GM21447 (cell line): Measurements from ENCODE around the gene PTPN23.

Source experiments
- ATAC-seq: cut with Tn5 transposase; IDR thresholded peaks from one replicate; pipeline ENCODE4 v1.9.1; 2021; ENCODE audit not compliant: unreplicated experiment

The PTPN23 gene

DNA sequence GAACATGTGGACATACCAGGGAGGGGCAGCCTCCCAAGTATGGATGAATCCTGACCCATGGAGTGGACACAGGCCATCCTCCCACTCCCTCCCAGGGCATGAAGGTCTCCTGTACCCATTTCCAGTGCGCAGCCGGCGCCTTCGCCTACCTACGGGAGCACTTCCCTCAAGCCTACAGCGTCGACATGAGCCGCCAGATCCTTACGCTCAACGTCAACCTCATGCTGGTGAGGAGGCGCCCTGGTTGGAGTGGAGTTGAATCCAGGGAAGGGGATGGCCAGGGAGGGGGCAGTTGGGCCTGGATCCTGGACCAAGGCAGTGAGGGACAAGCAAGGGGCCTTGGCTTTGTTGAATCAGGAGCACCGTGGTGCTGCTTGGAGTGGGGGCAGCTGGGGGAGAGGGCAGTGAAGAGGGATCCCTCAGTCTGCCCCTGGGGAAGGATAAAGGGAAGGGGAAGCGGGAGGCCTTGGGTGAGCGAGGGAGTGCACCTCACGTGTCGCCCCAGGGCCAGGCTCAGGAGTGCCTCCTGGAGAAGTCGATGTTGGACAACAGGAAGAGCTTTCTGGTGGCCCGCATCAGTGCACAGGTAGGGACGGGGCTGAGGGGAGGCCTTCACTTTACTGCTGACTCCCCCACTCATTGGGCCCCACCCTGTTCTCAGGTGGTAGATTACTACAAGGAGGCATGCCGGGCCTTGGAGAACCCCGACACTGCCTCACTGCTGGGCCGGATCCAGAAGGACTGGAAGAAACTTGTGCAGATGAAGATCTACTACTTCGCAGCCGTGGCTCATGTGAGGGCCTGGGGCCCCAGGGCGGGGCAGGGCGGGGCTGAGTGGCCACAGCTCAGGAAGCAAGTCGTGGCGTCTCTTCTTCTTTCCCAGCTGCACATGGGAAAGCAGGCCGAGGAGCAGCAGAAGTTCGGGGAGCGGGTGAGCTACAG, 25.3 kb downstream of the PTPN23 start:
- ATAC-seq = no peak

DNA sequence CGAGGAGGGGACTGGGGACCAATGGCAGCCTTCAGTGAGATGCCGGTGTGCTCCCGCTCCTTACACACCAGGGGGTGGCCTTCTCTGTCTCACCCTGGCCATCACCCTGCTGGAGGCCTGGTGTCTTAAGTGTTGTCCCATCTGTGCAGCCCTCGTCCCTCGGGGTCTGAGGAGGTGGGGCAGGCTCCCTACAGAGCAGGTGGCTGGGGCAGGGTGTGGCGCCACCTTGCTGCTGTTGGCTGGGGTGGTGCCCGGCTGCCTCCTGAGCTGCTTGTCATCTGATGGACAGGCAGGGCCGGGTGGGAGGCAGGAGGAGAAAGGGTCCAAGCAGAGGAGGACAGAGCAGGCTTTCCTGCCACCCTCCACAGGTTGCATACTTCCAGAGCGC, 25.9 kb downstream of the PTPN23 start:
- no peak for ATAC-seq

DNA sequence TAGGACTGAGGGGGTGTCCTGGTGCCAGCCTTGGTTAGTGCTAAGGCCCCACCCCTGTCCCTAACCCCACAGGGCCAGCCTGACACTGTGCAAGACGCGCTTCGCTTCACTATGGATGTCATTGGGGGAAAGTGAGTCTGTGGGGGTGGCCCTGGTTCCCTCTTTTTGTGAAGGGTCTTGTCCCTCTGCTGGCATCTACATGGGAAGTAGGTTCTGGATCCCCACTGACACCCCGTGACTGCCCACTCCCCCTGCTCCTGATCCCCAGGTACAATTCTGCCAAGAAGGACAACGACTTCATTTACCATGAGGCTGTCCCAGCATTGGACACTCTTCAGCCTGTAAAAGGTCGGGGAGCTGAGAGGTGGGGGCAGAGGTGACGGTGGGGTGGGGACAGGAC, 26.4 kb downstream of the PTPN23 start:
- no peak for ATAC-seq

GRCh38 chr3:47407896-47408838, 27.3 kb downstream of the PTPN23 start:
- no peak for ATAC-seq

GRCh38 chr3:47408839-47409229, 28.0 kb downstream of the PTPN23 start:
- no peak for ATAC-seq

DNA sequence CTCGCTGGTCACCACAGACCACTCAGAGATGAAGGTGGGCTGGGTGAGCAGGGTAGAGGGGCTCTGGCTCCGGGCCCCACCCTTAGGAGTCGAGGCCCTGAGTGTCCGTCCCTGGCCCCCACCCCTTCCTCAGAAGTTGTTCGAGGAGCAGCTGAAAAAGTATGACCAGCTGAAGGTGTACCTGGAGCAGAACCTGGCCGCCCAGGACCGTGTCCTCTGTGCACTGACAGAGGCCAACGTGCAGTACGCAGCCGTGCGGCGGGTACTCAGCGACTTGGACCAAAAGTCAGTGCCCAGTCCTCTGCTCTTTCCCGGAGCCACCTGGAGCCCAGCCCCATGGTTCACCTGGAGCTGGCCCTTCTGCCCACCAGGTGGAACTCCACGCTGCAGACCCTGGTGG, 28.5 kb downstream of the PTPN23 start:
- no peak for ATAC-seq

GRCh38 chr3:47409688-47410416, 29.0 kb downstream of the PTPN23 start:
- no peak for ATAC-seq

DNA sequence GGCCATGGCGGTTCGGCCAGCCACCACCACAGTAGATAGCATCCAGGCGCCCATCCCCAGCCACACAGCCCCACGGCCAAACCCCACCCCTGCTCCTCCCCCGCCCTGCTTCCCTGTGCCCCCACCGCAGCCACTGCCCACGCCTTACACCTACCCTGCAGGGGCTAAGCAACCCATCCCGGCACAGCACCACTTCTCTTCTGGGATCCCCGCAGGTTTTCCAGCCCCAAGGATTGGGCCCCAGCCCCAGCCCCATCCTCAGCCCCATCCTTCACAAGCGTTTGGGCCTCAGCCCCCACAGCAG, 29.5 kb downstream of the PTPN23 start:
- ATAC-seq = no peak

DNA sequence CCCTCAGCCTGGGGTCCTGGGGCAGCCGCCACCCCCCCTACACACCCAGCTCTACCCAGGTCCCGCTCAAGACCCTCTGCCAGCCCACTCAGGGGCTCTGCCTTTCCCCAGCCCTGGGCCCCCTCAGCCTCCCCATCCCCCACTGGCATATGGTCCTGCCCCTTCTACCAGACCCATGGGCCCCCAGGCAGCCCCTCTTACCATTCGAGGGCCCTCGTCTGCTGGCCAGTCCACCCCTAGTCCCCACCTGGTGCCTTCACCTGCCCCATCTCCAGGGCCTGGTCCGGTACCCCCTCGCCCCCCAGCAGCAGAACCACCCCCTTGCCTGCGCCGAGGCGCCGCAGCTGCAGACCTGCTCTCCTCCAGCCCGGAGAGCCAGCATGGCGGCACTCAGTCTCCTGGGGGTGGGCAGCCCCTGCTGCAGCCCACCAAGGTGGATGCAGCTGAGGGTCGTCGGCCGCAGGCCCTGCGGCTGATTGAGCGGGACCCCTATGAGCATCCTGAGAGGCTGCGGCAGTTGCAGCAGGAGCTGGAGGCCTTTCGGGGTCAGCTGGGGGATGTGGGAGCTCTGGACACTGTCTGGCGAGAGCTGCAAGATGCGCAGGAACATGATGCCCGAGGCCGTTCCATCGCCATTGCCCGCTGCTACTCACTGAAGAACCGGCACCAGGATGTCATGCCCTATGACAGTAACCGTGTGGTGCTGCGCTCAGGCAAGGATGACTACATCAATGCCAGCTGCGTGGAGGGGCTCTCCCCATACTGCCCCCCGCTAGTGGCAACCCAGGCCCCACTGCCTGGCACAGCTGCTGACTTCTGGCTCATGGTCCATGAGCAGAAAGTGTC, 30.2 kb downstream of the PTPN23 start:
- ATAC-seq = no peak

- no peak for ATAC-seq
Measured at GRCh38 chr3:47411696-47412452, 31.1 kb downstream of the PTPN23 start.

DNA sequence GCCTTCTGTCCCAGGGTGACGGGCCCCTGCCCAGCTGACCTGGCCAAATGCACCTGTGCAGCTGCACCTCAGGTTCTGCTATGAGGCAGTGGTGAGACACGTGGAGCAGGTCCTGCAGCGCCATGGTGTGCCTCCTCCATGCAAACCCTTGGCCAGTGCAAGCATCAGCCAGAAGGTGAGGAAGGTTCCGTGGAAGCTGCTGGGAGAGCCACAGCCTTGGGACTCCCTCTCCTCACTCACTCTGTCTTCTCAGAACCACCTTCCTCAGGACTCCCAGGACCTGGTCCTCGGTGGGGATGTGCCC, 31.6 kb downstream of the PTPN23 start:
- no peak for ATAC-seq

- ATAC-seq = no peak
Measured at GRCh38 chr3:47412842-47413520, 32.2 kb downstream of the PTPN23 start.

DNA sequence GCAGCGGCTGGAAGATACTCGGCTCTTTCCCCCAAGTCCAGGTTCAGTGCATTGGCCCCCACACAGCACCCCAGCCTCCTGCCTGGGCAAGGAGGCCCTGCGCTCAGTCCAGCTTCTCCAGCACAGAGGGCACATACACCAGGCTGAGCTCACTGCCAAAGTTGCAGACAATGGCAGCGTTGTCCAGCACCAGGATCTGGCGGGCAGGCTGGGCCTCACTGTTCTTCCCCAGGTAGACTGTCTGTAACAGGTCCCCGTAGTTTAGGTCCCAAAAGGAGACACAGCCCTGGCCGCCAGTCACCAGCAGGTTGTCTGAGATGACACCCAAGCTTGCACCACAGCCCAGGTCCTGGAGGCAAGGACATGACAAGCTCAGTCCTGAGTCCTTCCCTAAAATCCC, 32.9 kb downstream of the PTPN23 start:
- no peak for ATAC-seq

DNA sequence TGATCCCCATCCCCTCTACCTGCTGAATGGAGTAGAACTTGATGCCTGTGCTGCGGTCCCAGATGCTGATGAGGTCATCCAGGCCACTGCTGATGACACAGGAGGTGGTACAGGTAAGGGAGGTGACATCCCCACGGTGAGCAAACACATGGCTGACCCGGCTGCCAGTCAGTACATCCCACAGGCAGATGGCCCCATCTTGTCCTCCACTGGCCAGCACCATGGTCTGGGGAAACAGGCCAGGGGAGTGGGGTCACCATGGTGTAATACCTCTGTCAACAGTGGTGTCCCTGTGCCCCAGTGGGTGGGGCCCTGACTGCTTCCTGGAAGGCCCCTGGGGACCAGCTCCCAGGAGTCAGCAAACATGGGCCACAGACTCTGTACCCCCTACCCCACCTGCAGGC, 33.3 kb downstream of the PTPN23 start:
- ATAC-seq = no peak

DNA sequence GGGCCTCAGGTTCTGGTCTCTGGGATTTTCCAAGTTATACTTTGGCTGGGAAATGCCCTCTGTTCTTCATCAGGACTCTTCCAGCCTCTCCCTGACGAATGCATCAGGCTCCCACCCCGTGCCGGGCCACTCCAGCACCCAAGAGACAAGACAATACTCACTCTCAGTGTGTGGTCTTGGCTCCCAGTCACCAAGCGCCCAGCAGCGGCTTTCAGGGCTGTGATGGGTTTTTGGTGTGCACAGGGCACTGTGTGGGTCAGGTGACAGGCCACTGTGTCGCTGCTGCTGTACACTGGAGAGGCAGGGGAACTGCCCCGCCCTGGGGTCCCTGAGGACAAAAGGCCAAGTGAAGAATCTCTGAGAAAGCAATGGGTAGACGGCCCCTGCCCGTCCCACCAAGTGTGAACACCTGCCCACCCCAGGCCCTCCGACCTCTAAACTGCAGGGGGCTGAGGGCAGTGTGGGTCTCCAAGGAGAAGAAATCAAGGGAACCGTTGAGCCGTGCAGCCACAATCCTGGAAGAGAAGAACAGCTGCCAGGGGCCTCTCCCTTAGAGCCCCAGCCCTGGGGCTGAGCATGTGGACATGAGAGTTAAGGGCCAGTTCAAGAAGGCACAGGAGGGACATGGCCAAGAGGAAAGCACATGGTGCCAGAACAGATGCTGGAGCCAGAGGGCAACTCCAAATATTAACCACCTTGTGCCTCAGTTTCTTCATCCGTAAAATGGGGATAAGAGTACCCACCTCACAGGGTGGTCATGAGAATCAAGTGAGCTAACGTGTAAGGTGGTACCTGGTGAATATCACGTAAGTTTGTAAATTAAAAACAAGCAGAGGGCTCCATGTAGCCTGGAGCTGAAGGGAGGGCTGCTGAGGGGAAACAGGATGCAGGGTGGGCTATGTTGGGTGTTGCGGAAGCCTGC, 34.1 kb downstream of the PTPN23 start:
- ATAC-seq = no peak

GRCh38 chr3:47416041-47416440, 35.2 kb downstream of the PTPN23 start:
- ATAC-seq = no peak

DNA sequence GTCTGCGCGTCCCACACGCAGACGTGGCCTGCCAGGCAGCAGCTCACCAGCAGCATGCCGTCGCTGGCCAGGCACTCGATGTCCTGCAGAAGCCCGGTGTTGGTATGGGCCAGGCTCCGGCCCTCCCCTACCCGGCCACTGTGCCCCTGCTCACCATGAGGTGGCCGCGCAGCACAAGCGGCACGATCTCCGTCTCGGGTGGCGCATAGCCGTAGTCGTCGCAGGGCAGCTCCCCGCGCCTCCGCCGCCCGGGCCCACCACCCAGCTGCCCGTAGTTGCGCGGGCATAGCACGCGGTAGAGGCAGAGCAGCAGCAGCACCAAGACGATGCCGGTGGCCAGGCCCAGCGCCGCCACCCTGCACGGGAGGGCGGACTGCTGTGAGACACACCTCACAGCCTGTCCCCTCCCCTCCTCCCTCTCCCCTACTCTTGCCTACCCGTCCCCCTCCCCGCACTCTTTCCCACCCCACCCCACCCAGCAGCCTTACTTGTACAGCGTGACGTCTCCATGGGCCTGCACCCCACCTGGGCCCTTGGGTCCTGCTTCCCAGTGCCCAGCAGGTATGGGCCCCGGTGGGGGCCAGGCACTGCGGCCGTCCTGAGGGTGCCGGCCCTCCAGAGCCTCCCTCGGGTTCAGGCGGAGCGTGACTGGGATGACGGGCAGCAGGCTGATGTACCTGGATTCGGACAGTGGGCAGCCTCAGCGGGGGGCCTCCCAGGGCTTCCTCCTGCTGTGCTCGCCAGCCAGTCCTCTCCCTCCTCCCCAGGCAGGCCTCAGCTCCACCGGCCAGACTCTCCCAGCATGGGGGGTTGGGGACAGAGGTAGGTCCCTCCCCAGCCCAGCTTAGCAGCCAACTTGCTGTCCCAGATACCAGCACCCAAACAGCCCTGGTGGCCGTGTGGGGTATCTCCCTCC, 37.6 kb downstream of the PTPN23 start:
- no peak for ATAC-seq
